Renal cortex interstitium (tissue), 11 donors: Measurements from ENCODE around the gene KDM4C. TPM values are rescaled to one million over a fixed set of nuclear protein-coding genes. Genes with fewer than 3 reads are reported as not detected.

Source experiments
- DNase-seq, 11 donors: peaks; one replicate each; pipeline ENCODE4 v3.0.0-alpha.2; 2013; ENCODE audit warnings: low read depth in 9 of 11, low spot score in 4 of 11; ENCODE audit errors: extremely low read depth in 1 of 11
- polyA plus RNA-seq, 3 donors: library from polyadenylated mRNA; unstranded; fragments of 120-200 nt; gene quantifications; one replicate each; pipeline ENCODE4 v1.2.1, GENCODE V29; 2013; ENCODE audit not compliant: insufficient read length in 3 of 3

Gene KDM4C
- polyA plus RNA-seq, 3 donors = 14.0 to 20.0 (median 17.3) TPM

- no peak for DNase-seq
Measured at GRCh38 chr9:7045361-7045760, 287.6 kb downstream of the KDM4C start.

GRCh38 chr9:7051711-7052110, 293.9 kb downstream of the KDM4C start:
- DNase-seq = no peak

- DNase-seq = no peak
Measured at GRCh38 chr9:7053903-7054302, 296.1 kb downstream of the KDM4C start.

- DNase-seq = no peak
Measured at GRCh38 chr9:7055171-7055903, 297.6 kb downstream of the KDM4C start.

GRCh38 chr9:7056254-7056653, 298.5 kb downstream of the KDM4C start:
- no peak for DNase-seq

GRCh38 chr9:7058473-7058872, 300.7 kb downstream of the KDM4C start:
- no peak for DNase-seq

GRCh38 chr9:7067169-7067568, 309.4 kb downstream of the KDM4C start:
- DNase-seq = no peak

- DNase-seq = no peak
Measured at GRCh38 chr9:7071916-7072315, 314.1 kb downstream of the KDM4C start.

- DNase-seq = no peak
Measured at GRCh38 chr9:7073706-7074105, 315.9 kb downstream of the KDM4C start.

GRCh38 chr9:7075154-7075553, 317.4 kb downstream of the KDM4C start:
- DNase-seq = no peak

GRCh38 chr9:7079051-7079450, 321.3 kb downstream of the KDM4C start:
- DNase-seq = no peak

GRCh38 chr9:7081065-7081600, 323.4 kb downstream of the KDM4C start:
- no peak for DNase-seq

GRCh38 chr9:7083192-7083591, 325.4 kb downstream of the KDM4C start:
- no peak for DNase-seq

- DNase-seq = no peak
Measured at GRCh38 chr9:7085357-7085756, 327.6 kb downstream of the KDM4C start.

- no peak for DNase-seq
Measured at GRCh38 chr9:7086389-7086788, 328.6 kb downstream of the KDM4C start.

- no peak for DNase-seq
Measured at GRCh38 chr9:7088611-7089010, 330.8 kb downstream of the KDM4C start.

- no peak for DNase-seq
Measured at GRCh38 chr9:7089406-7090193, 331.8 kb downstream of the KDM4C start.

GRCh38 chr9:7093040-7093439, 335.3 kb downstream of the KDM4C start:
- DNase-seq = no peak

- no peak for DNase-seq
Measured at GRCh38 chr9:7094052-7094451, 336.3 kb downstream of the KDM4C start.

- DNase-seq = no peak
Measured at GRCh38 chr9:7094576-7094975, 336.8 kb downstream of the KDM4C start.
